ENCODE measurements around the gene EBF3. TPM values are rescaled to one million over a fixed set of nuclear protein-coding genes. Genes with fewer than 3 reads are reported as not detected.

EBF3 gene
- total RNA-seq, result 0.13 and 0.50 TPM in 2 replicates

GRCh38 chr10:129963641-129964501 is at the start of gene EBF3:
Gene EBF3 (minus strand): TSS chr10:129964274. CDS start chr10:129963768, 506 bp downstream.

Small RNAs within 50 kb of the gene (small RNA-seq; reads per million reads assigned to genes)
- gene AL354950.2 (not detected), gene MIR4297 (not detected)

Other genes starting within 250 kb of the EBF3 start
- gene C10orf143, start 146.6 kb upstream of the EBF3 start, total RNA-seq, result 0.57 TPM in 1 of 2 replicates, not detected in the other
- gene GLRX3, start 172.1 kb upstream of the EBF3 start, total RNA-seq, result 166 and 177 TPM in 2 replicates